Transverse colon (tissue), 4 donors: ENCODE measurements around the gene SYPL1. TPM values are rescaled to one million over a fixed set of nuclear protein-coding genes. Genes with fewer than 3 reads are reported as not detected.

ENCODE experiments used
- DNase-seq: peaks from one replicate; pipeline ENCODE4 v3.0.0-alpha.2; 2019
- H3K27ac ChIP-seq, 4 donors: fragments of 200-600 bp; sonication (generic); 2 replicates each; pipeline ENCODE4 v1.5.1; 2016 to 2018; ENCODE audit warnings: inconsistent platforms in 4 of 4
- H3K27me3 ChIP-seq: fragments of 200-600 bp; sonication (generic); 2 replicates; pipeline ENCODE4 v1.5.1; 2017; ENCODE audit warnings: inconsistent platforms
- H3K36me3 ChIP-seq, 4 donors: fragments of 200-600 bp; sonication (generic); 2 replicates each; pipeline ENCODE4 v1.5.1; 2017 to 2019; ENCODE audit warnings: inconsistent platforms in 4 of 4
- H3K4me1 ChIP-seq, 4 donors: fragments of 200-600 bp; sonication (generic); 2 replicates each; pipeline ENCODE4 v1.5.1; 2017 to 2020; ENCODE audit warnings: inconsistent platforms in 4 of 4
- H3K4me3 ChIP-seq, 4 donors: fragments of 200-600 bp; sonication (generic); 1 replicate in 1 of 4; 2 replicates in 3 of 4; pipeline versions ENCODE4 v1.5.1 to v1.6.1; 2017 to 2019; ENCODE audit warnings: inconsistent platforms in 4 of 4
- H3K9me3 ChIP-seq, 2 donors: fragments of 200-600 bp; sonication (generic); 2 replicates each; pipeline ENCODE4 v1.5.1; 2017 to 2019; ENCODE audit warnings: inconsistent platforms in 2 of 2
- EP300 ChIP-seq: sonication (generic); formaldehyde crosslinking; IDR thresholded peaks from one replicate; pipeline ENCODE4 v1.6.1; 2017; ENCODE audit warnings: antibody characterized with exemption, low read depth
- POLR2A ChIP-seq: fragments of 450-650 bp; IDR thresholded peaks from one replicate; pipeline ENCODE4 v1.6.1; 2016; ENCODE audit warnings: antibody characterized with exemption, mild to moderate bottlenecking, moderate library complexity
- POLR2AphosphoS5 ChIP-seq, 3 donors: sonication (generic); formaldehyde crosslinking; IDR thresholded peaks; one replicate each; pipeline ENCODE4 v1.6.1; 2016; ENCODE audit warnings: antibody characterized with exemption in 3 of 3
- WGBS, 2 donors: methylation state at CpG; one replicate each; pipeline ENCODE4 v1.1.5; 2018; ENCODE audit warnings: low coverage in 1 of 2; 5-methylcytosine and 5-hydroxymethylcytosine counted together
- in situ Hi-C, 4 donors: fragments of 200-750 bp; cut with MboI; loops; one replicate each; pipeline versions ENCODE4 v1.15.0 to v1.15.1; 2017; ENCODE audit warnings: low sequenced_read_pairs in 3 of 4, low pct_ligation_motif_present in 1 of 4, low pct_unique_long_range_greater_than_20kb in 1 of 4
- intact Hi-C: fragments of 100-400 bp; cut with DNase I; formaldehyde crosslinking; loops from one replicate; pipeline ENCODE4 v1.15.1; 2023; ENCODE audit warnings: low total_unique reads
- total RNA-seq, 4 donors: library from RNA; depleted of rRNA; stranded (reverse); fragments of >200 nt; gene quantifications; one replicate each; pipeline ENCODE4 v1.1.0, GENCODE V29; 2016
- TF ChIP-seq, protein P1 (sequence below), 5 experiments: fragments of 200-600 bp in 3 of 5; fragments of 450-650 bp in 2 of 5; sonication (generic) in 3 of 5; IDR thresholded peaks; 1 replicate in 2 of 5; 2 replicates in 3 of 5; pipeline ENCODE4 v1.5.1; 2016 to 2017; ENCODE audit warnings: antibody characterized with exemption in 5 of 5, inconsistent platforms in 3 of 5, mild to moderate bottlenecking in 2 of 5, moderate library complexity in 1 of 5

The SYPL1 gene
- total RNA-seq, 4 donors from 2014 or later = 36.7 to 81.8 (median 59.5) TPM

DNA sequence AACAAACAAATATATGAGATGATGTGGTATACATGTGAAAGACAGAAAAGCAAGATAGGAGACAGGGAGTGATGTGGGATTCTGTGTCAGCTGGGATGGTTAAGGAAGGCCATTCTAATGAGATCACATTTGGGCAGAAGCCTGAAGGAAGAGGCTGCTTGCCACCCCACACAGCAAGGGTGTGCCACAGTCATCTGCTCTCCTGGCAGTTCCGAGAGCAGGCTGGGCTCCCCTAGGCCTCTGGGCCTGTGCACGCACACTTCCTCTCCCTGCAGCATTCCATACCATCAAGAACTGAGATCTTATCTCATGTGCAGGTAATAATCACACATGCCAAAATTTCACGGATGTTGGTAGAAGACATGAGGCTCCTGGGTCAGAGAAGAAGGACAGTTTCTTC is 43.1 kb downstream of the SYPL1 start:
- Histone ChIP-seq H3K4me1 (peaks cover 36 to 80% (median 60%) of the 10 kb centered on the region in 4 donors), H3K36me3 (no peaks in the 10 kb centered on the region), H3K27me3 (no peaks in the 10 kb centered on the region), H3K27ac (peak overlapping the region; percentile 49 to 93 (median 85)), H3K4me3 (no peak overlapping the region), H3K9me3 (no peaks in the 10 kb centered on the region)
- in situ Hi-C loops = no loop called here
- WGBS, 2 donors = 72 to 86% methylated on average over 2 to 3 of the region's 3 CpGs
- no peak for TF ChIP-seq POLR2A
- TF ChIP-seq, protein P1, sequence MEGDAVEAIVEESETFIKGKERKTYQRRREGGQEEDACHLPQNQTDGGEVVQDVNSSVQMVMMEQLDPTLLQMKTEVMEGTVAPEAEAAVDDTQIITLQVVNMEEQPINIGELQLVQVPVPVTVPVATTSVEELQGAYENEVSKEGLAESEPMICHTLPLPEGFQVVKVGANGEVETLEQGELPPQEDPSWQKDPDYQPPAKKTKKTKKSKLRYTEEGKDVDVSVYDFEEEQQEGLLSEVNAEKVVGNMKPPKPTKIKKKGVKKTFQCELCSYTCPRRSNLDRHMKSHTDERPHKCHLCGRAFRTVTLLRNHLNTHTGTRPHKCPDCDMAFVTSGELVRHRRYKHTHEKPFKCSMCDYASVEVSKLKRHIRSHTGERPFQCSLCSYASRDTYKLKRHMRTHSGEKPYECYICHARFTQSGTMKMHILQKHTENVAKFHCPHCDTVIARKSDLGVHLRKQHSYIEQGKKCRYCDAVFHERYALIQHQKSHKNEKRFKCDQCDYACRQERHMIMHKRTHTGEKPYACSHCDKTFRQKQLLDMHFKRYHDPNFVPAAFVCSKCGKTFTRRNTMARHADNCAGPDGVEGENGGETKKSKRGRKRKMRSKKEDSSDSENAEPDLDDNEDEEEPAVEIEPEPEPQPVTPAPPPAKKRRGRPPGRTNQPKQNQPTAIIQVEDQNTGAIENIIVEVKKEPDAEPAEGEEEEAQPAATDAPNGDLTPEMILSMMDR (IDR thresholded peaks at IDR 0.05) = no peak
- no peak for TF ChIP-seq POLR2AphosphoS5 (IDR thresholded peaks at IDR 0.05)
- no peak for TF ChIP-seq EP300
- intact Hi-C loops = loop anchor here (5.0 kb wide), 1 partner anchor 73 kb away; no protein-coding TSS in a partner anchor
- DNase-seq = no peak

DNA sequence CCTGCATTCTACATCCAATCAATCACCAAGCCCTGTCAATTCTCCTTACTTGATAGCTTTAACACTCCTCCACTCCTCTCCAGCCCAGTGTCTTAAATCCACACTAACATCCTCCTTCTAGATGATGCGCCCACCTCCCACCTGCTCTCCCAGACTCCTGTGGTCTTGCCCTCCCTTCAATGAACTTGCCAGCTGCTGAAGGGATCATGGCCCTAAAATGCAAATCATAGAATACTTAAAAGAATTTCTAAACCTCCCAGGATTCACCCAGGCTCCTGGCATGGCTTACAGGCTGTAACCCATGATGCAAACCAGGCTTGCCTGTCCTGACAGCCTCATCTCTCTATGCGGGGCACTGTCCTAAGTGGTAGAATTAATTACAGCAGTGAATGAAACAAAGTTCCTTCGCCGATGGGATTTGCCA is 43.6 kb downstream of the SYPL1 start:
- in situ Hi-C loops (no loop called here), intact Hi-C loops (loop anchor here (5.0 kb wide), 1 partner anchor 74 kb away; no protein-coding TSS in a partner anchor)

GRCh38 chr7:106067678-106068077 is 44.4 kb downstream of the SYPL1 start:
- peaks cover 44 to 80% (median 62%) of the 10 kb centered on the region in 4 donors for H3K4me1 ChIP-seq
- WGBS, 2 donors = 70 to 71% methylated on average over 3 of the region's 3 CpGs
- H3K27ac ChIP-seq = peak overlapping the region; percentile 82 to 93 (median 88)
- H3K36me3 ChIP-seq = no peaks in the 10 kb centered on the region
- H3K4me3 ChIP-seq = no peak overlapping the region
- in situ Hi-C loops = no loop called here
- no peaks in the 10 kb centered on the region for H3K9me3 ChIP-seq
- no peak for DNase-seq
- intact Hi-C loops = loop anchor here (5.0 kb wide), 1 partner anchor 75 kb away; no protein-coding TSS in a partner anchor
- no peaks in the 10 kb centered on the region for H3K27me3 ChIP-seq
- TF ChIP-seq EP300 (peak; percentile 75), POLR2A (no peak), POLR2AphosphoS5 (IDR thresholded peaks at IDR 0.05) (peak; percentile 59 to 91 (median 90))
- TF ChIP-seq, protein P1 (IDR thresholded peaks at IDR 0.05) = no peak

More for the DNA sequence above, 43.6 kb downstream of the SYPL1 start:
- TF ChIP-seq POLR2AphosphoS5 (IDR thresholded peaks at IDR 0.05) = peak; percentile 9 to 82 (median 68)
- no peak for TF ChIP-seq EP300
- Histone ChIP-seq H3K9me3 (no peaks in the 10 kb centered on the region), H3K27me3 (no peaks in the 10 kb centered on the region), H3K36me3 (no peaks in the 10 kb centered on the region), H3K27ac (peak overlapping the region; percentile 49 to 93 (median 85)), H3K4me3 (no peak overlapping the region), H3K4me1 (peaks cover 36 to 81% (median 60%) of the 10 kb centered on the region in 4 donors)
- DNase-seq = no peak
- WGBS, 2 donors = 79 to 88% methylated on average over 4 of the region's 4 CpGs

DNA sequence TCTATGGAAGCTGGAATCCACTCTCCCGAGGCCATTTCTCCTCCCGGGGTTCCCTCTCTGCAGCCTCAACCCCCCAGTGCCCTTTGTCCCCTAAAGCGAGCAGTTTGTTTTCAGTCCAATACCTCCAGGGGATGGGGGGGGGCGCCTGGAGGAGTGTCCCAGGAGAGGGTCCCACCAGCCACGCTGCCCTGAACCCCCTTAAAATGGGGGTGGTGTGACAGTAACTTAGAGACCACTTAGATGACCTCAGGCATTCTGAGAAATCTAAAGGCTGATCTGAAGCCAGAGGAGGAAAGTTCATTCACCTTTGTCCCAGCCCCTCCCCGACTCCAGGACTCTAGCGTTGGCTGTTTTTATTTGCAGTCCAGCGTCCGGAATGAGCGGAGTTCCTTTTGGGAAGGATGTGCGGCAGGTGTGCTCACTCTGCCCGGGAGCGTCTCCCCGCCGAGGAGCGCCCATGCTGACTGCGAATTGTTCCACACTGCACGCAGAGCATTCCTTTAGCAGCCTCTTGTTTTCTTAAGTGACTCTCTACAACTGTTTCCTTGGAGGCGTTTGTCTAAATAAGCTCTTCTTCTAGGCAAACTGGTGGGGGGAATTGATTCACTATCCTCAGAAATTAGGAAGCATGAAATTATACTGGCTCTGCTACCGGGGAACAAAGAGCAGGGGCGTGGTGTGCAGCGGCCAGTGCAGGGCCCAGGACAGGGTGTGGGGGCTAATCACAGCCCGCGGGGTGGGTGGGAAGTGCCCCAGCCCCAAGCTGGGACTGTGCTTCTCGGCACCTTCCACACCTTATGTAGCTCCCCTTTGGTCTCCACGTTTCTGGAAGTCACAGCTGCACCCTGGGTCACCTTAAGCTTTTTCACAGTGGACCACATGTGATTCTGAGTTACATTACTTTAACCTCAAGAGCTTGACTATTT is 46.3 kb downstream of the SYPL1 start:
- peak; percentile 61 for DNase-seq
- in situ Hi-C loops (no loop called here), intact Hi-C loops (loop anchor here (5.0 kb wide), 1 partner anchor 76 kb away; no protein-coding TSS in a partner anchor)
- H3K27ac ChIP-seq = peak overlapping the region; percentile 82 to 93 (median 88)
- peak overlapping the region in 3 of 4 donors; percentile 14 to 38 (median 14) for H3K4me3 ChIP-seq
- H3K4me1 ChIP-seq = peaks cover 35 to 68% (median 49%) of the 10 kb centered on the region in 4 donors
- no peaks in the 10 kb centered on the region for H3K9me3 ChIP-seq
- TF ChIP-seq POLR2AphosphoS5 (IDR thresholded peaks at IDR 0.05) (peak in 2 of 3 donors; percentile 8 to 32), POLR2A (no peak)
- TF ChIP-seq, protein P1 (IDR thresholded peaks at IDR 0.05) = no peak
- 35 to 44% methylated on average over 12 to 26 of the region's 26 CpGs for WGBS, 2 donors
- H3K27me3 ChIP-seq = no peaks in the 10 kb centered on the region
- H3K36me3 ChIP-seq = no peaks in the 10 kb centered on the region
